PFSK-1 (cell line): ENCODE data around the gene DHX35.

ENCODE experiments used
- POLR2AphosphoS5 ChIP-seq: IDR thresholded peaks from 2 replicates; pipeline ENCODE4 v1.6.1; 2012; ENCODE audit warnings: low read depth, mild to moderate bottlenecking, control low read depth, low read length, moderate library complexity
- REST ChIP-seq, 2 experiments: IDR thresholded peaks; 2 replicates each; pipeline versions ENCODE4 v1.6.1 to v1.8.0; 2011 to 2012; ENCODE audit warnings: low read depth in 2 of 2, low read length in 2 of 2, control low read depth in 1 of 2, inconsistent platforms in 1 of 2, mild to moderate bottlenecking in 1 of 2, moderate library complexity in 1 of 2; ENCODE audit not compliant: insufficient read depth in 1 of 2
- SIN3A ChIP-seq: IDR thresholded peaks from 2 replicates; pipeline ENCODE4 v1.6.1; 2012; ENCODE audit warnings: mild to moderate bottlenecking, low read length, moderate library complexity, borderline replicate concordance; ENCODE audit not compliant: insufficient read depth
- TAF1 ChIP-seq: IDR thresholded peaks from 2 replicates; pipeline ENCODE4 v1.6.1; 2012; ENCODE audit warnings: low read length, control low read depth, borderline replicate concordance; ENCODE audit not compliant: insufficient read depth

- TF ChIP-seq REST (IDR thresholded peaks at IDR 0.05; ENCODE audit: insufficient read depth in 1 of 2, low read depth in 2 of 2, low read length in 2 of 2) (no peak), TAF1 (no peak), SIN3A (no peak), POLR2AphosphoS5 (no peak)
Observed at GRCh38 chr20:38947931-38948362, 14.2 kb upstream of the DHX35 start.
